ENCODE measurements around the gene PARN. TPM values are rescaled to one million over a fixed set of nuclear protein-coding genes. Genes with fewer than 3 reads are reported as not detected.
A peak's percentile ranks its signal among the peaks of the same experiment; 100 is the strongest.

PARN gene
- total and polyA plus RNA-seq, 8 donors: 8.3 to 19.6 (median 14.1) TPM

DNA sequence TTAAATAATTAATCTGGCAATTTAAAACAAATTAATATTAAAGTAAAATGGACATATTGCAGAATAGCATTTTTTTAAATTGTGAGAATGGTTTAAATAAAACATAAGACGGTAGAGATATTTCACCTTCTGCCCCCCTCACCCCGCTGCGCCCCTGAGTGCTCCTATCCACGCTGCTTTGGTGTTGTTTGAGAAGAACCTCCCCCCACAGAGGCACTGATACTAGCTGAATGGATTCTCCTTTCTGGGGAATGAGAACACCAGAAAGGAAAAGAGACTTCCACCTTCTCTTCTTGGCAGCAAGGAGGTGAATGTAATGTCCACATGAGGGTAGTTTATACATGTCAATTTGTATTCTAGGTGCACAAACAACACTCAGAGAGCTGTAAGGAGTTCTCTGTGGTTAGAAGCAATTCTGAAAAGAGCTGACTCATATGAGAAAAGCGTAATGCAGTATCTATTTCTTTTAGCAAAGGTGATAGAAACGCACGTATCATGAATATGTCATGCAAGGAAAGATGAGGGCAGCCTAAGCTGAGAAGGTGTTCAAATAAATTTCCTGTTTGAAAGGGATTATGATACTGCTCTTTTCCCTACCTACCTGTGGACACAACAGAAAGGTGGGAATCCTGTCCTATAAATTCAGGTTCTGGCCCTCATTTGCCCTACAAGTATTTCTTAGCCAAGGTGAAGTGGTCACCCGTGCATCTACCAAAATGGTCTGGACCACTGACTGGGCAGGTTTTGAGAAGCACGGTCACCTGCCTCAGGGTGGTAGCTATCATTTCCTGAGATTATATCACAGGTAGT, 126.9 kb downstream of the PARN start:
- TF ChIP-seq, protein P1, sequence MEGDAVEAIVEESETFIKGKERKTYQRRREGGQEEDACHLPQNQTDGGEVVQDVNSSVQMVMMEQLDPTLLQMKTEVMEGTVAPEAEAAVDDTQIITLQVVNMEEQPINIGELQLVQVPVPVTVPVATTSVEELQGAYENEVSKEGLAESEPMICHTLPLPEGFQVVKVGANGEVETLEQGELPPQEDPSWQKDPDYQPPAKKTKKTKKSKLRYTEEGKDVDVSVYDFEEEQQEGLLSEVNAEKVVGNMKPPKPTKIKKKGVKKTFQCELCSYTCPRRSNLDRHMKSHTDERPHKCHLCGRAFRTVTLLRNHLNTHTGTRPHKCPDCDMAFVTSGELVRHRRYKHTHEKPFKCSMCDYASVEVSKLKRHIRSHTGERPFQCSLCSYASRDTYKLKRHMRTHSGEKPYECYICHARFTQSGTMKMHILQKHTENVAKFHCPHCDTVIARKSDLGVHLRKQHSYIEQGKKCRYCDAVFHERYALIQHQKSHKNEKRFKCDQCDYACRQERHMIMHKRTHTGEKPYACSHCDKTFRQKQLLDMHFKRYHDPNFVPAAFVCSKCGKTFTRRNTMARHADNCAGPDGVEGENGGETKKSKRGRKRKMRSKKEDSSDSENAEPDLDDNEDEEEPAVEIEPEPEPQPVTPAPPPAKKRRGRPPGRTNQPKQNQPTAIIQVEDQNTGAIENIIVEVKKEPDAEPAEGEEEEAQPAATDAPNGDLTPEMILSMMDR (IDR thresholded peaks at IDR 0.05): no peak
- ATAC-seq: no peak
- no peak for FAIRE-seq
- H3K27me3 ChIP-seq: no peaks in the 10 kb centered on the region
- H3K4me1 ChIP-seq: peaks cover 14 to 23% (median 20%) of the 10 kb centered on the region in 3 donors
- no peak overlapping the region for H3K4me3 ChIP-seq
- H3K27ac ChIP-seq: no peak overlapping the region
- DNase-seq: no peak
- 92% methylated on average over 9 of the region's 9 CpGs for WGBS, 2 donors
- intact Hi-C loops (cut with DNase I): no loop called here
- no peaks in the 10 kb centered on the region for H3K36me3 ChIP-seq
- no peaks in the 10 kb centered on the region for H3K9me3 ChIP-seq

DNA sequence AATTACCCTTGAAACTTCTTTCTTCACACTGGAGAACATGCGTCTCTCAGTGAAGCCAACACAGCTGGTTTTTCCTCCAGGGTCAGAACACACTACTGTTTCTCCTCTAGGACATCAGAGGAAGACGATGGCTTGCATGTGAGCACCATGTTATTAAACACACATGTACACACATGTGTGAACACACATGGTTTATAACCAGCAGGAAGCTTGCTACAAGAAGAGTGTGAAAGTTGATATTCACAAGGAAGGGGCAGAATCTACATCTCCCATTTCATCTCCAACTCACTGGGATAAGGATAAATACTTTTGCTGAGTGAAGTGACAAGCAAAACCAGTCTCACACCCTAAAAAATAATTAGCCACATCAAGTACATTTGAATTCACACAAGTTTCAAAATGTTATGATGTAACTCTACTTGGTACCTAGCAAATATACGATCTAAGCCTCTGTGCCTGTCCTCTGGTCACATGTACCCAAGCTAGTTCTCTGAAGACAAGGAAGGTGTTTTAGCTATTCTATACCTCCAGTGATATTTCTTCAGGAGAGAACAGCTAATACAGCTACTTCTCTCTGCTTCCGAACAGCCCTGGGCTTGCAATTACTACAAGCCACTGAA, 127.7 kb downstream of the PARN start:
- FAIRE-seq: no peak
- no peaks in the 10 kb centered on the region for H3K9me3 ChIP-seq
- no peaks in the 10 kb centered on the region for H3K27me3 ChIP-seq
- no peak for DNase-seq
- no peak for ATAC-seq
- peaks cover 20 to 30% (median 22%) of the 10 kb centered on the region in 3 donors for H3K4me1 ChIP-seq
- 77 to 83% methylated on average over 4 of the region's 4 CpGs for WGBS, 2 donors
- TF ChIP-seq, protein P1 (IDR thresholded peaks at IDR 0.05): no peak
- no peaks in the 10 kb centered on the region for H3K36me3 ChIP-seq
- H3K4me3 ChIP-seq: no peak overlapping the region
- intact Hi-C loops (cut with DNase I): no loop called here
- peak overlapping the region in 2 of 4 donors; percentile 56 to 62 for H3K27ac ChIP-seq

DNA sequence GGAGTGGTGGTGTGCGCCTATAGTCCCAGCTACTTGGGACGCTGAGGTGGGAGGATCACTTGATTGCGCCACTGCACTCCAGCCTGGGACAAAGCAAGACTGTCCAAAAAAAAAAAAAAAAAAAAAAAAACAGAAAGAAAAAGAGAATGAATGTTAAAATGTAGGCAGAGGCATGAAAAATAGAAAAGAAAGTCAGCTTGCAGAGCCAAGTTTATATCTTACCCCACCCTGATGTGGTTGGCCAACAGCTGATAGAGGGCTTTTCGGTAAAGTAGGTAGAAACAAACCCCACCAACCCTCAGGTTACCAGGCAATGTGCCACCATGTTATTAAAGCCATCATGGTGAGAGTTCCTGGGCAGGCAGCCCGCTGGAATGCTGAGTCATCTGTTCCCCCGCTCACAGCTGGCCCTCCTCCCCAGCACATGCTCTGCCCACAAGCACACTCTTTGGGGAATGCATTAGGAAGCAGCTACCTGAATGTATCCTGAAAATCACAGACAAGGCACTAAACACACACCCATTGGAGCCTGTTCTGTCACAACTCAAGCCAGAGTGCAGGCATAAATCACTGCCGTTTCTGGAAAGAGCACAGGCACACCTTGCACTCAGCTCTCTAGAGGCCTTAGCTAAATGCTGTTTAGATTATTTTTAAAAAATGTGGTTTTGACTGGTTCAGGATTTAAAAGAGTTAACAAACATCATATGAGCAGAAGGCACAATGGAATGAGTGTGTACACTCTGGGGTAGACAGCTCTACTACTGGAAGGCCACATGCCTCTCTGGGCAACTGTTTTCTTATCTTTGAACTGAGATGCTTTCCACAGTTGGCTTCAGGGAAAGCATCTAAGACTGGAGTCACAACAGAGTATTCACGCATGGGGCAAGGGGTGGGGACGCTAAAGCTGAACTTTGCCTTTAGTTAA, 128.5 kb downstream of the PARN start:
- peak; percentile 81 to 92 (median 87) for DNase-seq

DNA sequence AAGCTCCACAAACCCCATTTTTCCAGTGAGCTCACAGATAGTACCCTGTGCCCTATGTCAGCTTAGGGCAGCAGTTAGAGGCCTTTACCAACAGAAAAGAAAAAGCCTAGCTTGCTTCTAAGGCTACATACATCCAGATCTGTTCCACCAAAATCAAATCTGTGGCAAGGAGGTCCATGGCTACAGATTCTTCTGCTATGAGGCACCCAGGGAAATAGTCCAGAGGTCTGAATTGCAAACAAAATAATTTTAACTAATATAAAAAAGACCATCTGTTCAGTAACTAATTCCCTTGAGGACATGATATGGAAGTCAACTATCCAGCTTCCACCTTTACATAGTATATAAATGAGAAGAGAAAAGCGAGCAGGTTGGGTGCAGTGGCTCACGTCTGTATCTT, 129.3 kb downstream of the PARN start:
- H3K36me3 ChIP-seq: no peaks in the 10 kb centered on the region
- H3K27me3 ChIP-seq: no peaks in the 10 kb centered on the region
- peaks cover 20 to 33% (median 26%) of the 10 kb centered on the region in 3 donors for H3K4me1 ChIP-seq
- intact Hi-C loops (cut with DNase I): no loop called here
- H3K27ac ChIP-seq: peak overlapping the region in 2 of 4 donors; percentile 56 to 62
- FAIRE-seq (no peak), DNase-seq (no peak), ATAC-seq (no peak)
- no peaks in the 10 kb centered on the region for H3K9me3 ChIP-seq
- TF ChIP-seq, protein P1 (IDR thresholded peaks at IDR 0.05): no peak
- WGBS, 2 donors: 97 to 99% methylated on average over 2 of the region's 2 CpGs
- no peak overlapping the region for H3K4me3 ChIP-seq

More for the DNA sequence above, 128.5 kb downstream of the PARN start:
- no peaks in the 10 kb centered on the region for H3K9me3 ChIP-seq
- ATAC-seq (peak; percentile 75 to 91 (median 88)), FAIRE-seq (no peak)
- no peak overlapping the region for H3K4me3 ChIP-seq
- 31 to 48% methylated on average over 9 of the region's 9 CpGs for WGBS, 2 donors
- TF ChIP-seq, protein P1 (IDR thresholded peaks at IDR 0.05): no peak
- peak overlapping the region in 3 of 4 donors; percentile 53 to 62 (median 56) for H3K27ac ChIP-seq
- intact Hi-C loops (cut with DNase I): no loop called here
- peaks cover 23 to 37% (median 28%) of the 10 kb centered on the region in 3 donors for H3K4me1 ChIP-seq
- H3K27me3 ChIP-seq: no peaks in the 10 kb centered on the region
- H3K36me3 ChIP-seq: no peaks in the 10 kb centered on the region
